ENCODE results near the gene UTP25. TPM values are rescaled to one million over a fixed set of nuclear protein-coding genes. Genes with fewer than 3 reads are reported as not detected.
"Not testable (repeated sequence)": the region's sequence is repeated elsewhere in the genome, so short reads cannot be mapped to it uniquely, and the experiment has no call there.

The UTP25 gene
- total RNA-seq, 3 donors from 2014 or later = 16.9 to 18.6 (median 17.7) TPM

- no peak for ATAC-seq
- Mint-ChIP-seq H3K4me1 (ENCODE audit: low read depth) (peaks cover 4% of the 10 kb centered on the region), H3K36me3 (ENCODE audit: insufficient read depth) (no peaks in the 10 kb centered on the region)
Observed at GRCh38 chr1:209882286-209882685, 54.5 kb downstream of the UTP25 start.

DNA sequence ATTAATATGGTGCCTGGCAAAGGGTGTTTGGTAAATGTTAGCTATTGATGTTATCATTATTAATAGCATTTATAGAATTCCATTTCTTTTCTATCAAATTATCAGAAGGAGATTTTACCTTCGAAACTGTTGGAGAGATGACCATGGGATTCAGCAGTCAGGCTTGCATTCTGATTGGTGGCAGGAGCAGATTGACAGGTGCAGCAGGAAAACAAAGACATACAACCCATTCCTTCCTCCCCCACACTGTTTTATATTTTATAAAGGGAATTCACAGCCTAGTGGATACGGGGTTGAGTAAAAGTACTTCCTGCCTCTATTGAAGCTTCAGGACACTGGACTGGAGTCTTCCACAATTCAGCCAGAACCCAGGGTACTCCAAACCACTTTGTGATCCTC, 55.2 kb downstream of the UTP25 start:
- Mint-ChIP-seq H3K27me3 (ENCODE audit: low read depth) (peaks cover 41% of the 10 kb centered on the region), H3K4me3 (no peak overlapping the region), H3K9me3 (no peaks in the 10 kb centered on the region), H3K4me1 (ENCODE audit: low read depth) (peaks cover 4% of the 10 kb centered on the region), H3K36me3 (ENCODE audit: insufficient read depth) (no peaks in the 10 kb centered on the region)
- ATAC-seq (no peak), DNase-seq (no peak)

More at GRCh38 chr1:209882286-209882685, 54.5 kb downstream of the UTP25 start:
- Mint-ChIP-seq H3K27me3 (ENCODE audit: low read depth) (peaks cover 38% of the 10 kb centered on the region), H3K4me3 (no peak overlapping the region), H3K9me3 (no peaks in the 10 kb centered on the region)
- no peak for DNase-seq

GRCh38 chr1:209883341-209883971, 55.7 kb downstream of the UTP25 start:
- Mint-ChIP-seq H3K4me3 (no peak overlapping the region), H3K27me3 (ENCODE audit: low read depth) (peaks cover 43% of the 10 kb centered on the region), H3K4me1 (ENCODE audit: low read depth) (peaks cover 4% of the 10 kb centered on the region), H3K9me3 (no peaks in the 10 kb centered on the region), H3K36me3 (ENCODE audit: insufficient read depth) (no peaks in the 10 kb centered on the region)
- no peak for DNase-seq
- ATAC-seq = no peak

GRCh38 chr1:209884249-209884648, 56.5 kb downstream of the UTP25 start:
- no peak for DNase-seq

GRCh38 chr1:209884665-209885117, 56.9 kb downstream of the UTP25 start:
- no peaks in the 10 kb centered on the region for H3K36me3 Mint-ChIP-seq (ENCODE audit: insufficient read depth)
- H3K4me3 Mint-ChIP-seq = no peak overlapping the region
- no peaks in the 10 kb centered on the region for H3K9me3 Mint-ChIP-seq
- ATAC-seq = peak; percentile 98 to 99
- H3K27me3 Mint-ChIP-seq (ENCODE audit: low read depth) = peaks cover 38% of the 10 kb centered on the region
- H3K4me1 Mint-ChIP-seq (ENCODE audit: low read depth) = peaks cover 4% of the 10 kb centered on the region
- no peak for DNase-seq

More at GRCh38 chr1:209884249-209884648, 56.5 kb downstream of the UTP25 start:
- Mint-ChIP-seq H3K9me3 (no peaks in the 10 kb centered on the region), H3K27me3 (ENCODE audit: low read depth) (peaks cover 42% of the 10 kb centered on the region), H3K4me3 (no peak overlapping the region), H3K36me3 (ENCODE audit: insufficient read depth) (no peaks in the 10 kb centered on the region), H3K4me1 (ENCODE audit: low read depth) (peaks cover 4% of the 10 kb centered on the region)
- peak; percentile 61 to 62 for ATAC-seq

DNA sequence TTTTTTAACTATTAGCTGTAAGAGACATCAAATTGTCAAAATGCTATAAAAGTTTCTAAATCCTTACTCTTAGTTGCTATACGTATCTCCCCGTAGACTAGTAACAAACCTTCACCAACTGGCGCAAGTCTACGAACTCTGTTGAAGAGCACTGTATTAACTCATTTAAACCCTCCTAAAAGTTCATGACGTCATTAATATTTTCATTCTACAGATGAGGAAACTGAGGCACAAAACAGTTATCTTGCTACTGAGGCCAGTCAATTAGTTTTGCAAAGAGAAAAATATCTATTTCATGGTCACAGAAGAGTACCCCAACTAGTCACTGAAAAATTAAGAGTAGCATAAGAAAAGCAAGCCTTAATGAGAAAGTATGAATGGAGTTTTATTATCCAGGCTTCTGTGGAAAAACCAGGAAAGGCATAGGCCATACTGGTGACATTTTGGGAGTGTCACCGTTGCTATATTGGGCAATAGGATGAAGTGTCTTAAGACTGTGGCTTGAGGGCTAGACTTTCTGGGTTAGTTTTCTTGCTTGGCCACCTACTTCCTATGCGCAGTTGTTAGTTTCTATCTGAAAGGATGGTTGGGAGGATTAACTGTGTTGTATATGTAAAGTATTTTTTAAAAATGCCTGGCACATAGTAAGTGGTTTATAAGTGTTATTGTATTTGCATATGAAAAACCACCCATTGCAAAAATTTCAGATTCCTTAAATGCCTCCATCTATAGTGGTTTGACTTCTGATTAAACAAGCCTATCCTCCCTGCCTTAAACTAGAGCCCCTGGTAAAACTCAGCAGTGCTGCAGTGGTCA, 57.8 kb downstream of the UTP25 start:
- Mint-ChIP-seq H3K9me3 (no peaks in the 10 kb centered on the region), H3K4me1 (ENCODE audit: low read depth) (peaks cover 4% of the 10 kb centered on the region), H3K36me3 (ENCODE audit: insufficient read depth) (no peaks in the 10 kb centered on the region), H3K27me3 (ENCODE audit: low read depth) (peaks cover 34% of the 10 kb centered on the region), H3K4me3 (no peak overlapping the region)
- no peak for ATAC-seq
- DNase-seq = no peak

GRCh38 chr1:209886219-209886536, 58.4 kb downstream of the UTP25 start:
- Mint-ChIP-seq H3K4me3 (no peak overlapping the region), H3K9me3 (no peaks in the 10 kb centered on the region), H3K36me3 (ENCODE audit: insufficient read depth) (no peaks in the 10 kb centered on the region), H3K27me3 (ENCODE audit: low read depth) (peaks cover 32% of the 10 kb centered on the region), H3K4me1 (ENCODE audit: low read depth) (peaks cover 4% of the 10 kb centered on the region)
- DNase-seq (no peak), ATAC-seq (no peak)

- not testable (repeated sequence) for ATAC-seq; H3K4me3 Mint-ChIP-seq; H3K36me3 Mint-ChIP-seq (ENCODE audit: insufficient read depth); H3K4me1 Mint-ChIP-seq (ENCODE audit: low read depth); H3K9me3 Mint-ChIP-seq; DNase-seq
- peaks cover 22% of the 10 kb centered on the region for H3K27me3 Mint-ChIP-seq (ENCODE audit: low read depth)
Observed at GRCh38 chr1:209888291-209889076, 60.7 kb downstream of the UTP25 start.

DNA sequence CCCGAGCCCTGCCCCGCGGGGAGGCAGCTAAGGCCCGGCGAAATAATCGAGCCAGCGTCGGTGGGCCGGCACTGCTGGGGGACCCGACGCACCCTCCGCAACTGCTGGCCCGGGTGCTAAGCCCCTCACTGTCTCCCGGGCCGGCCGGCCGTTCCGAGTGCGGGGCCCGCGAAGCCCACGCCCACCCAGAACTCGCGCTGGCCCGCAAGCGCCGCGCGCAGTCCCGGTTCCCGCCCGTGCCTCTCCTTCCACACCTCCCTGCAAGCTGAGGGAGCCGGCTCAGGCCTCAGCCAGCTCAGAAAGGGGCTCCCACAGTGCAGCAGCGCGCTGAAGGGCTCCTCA, 61.3 kb downstream of the UTP25 start:
- no peak for DNase-seq
- Mint-ChIP-seq H3K9me3 (no peaks in the 10 kb centered on the region), H3K36me3 (ENCODE audit: insufficient read depth) (no peaks in the 10 kb centered on the region), H3K27me3 (ENCODE audit: low read depth) (peaks cover 21% of the 10 kb centered on the region), H3K4me1 (ENCODE audit: low read depth) (peaks cover 4% of the 10 kb centered on the region), H3K4me3 (no peak overlapping the region)
- ATAC-seq = no peak

DNA sequence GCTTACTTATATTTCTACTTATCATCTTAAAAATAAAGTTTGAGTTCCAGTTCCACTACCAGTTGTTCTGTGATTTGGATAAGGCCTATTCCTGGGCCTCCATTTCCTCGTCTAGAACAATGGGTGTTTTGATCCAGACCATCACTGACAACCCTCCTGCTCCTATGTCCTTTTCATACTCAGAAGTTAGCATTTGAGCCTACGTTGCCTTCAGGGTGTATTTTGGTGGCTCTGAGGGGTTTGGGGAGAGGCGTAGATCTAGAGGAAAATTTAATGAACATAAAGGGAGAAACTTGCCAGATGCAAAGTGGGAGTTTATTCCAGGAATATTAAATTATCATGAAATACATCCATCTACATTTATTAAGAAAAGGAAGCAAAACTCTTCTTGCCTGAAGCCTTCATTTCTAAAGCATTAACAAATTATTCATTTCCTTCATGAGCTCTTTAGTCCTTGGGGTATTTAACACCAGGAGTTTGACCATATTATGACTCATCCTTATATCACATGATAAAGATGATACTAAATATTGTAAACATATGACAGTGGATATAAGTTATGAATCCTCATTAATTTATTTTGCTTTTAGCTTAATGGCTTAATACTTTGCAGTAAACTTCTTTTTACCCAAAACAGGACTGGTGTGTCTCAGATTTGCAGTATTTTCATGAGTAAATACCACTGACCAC, 63.0 kb downstream of the UTP25 start:
- peaks cover 6% of the 10 kb centered on the region for H3K4me1 Mint-ChIP-seq (ENCODE audit: low read depth)
- H3K9me3 Mint-ChIP-seq = no peaks in the 10 kb centered on the region
- H3K36me3 Mint-ChIP-seq (ENCODE audit: insufficient read depth) = no peaks in the 10 kb centered on the region
- peaks cover 17% of the 10 kb centered on the region for H3K27me3 Mint-ChIP-seq (ENCODE audit: low read depth)
- ATAC-seq = no peak
- no peak for DNase-seq
- no peak overlapping the region for H3K4me3 Mint-ChIP-seq

DNA sequence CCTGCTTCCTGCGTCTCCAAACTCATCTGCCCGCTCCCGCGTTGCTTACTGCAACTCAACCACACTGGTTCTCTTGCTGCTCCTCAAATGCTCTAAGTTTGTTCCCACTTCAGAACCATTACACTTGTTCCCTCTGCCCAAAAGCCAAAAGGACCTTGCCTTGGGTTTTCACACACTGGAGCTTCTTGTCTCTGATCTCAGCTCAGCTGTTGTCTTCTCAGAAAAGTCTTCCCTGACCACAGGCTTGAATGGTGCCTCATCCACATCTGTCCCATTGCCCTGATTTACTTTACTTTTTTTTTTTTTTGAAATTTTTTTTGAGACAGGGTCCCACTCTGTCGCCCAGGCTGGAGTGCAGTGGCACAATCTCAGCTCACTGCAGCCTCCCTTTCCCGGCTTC, 66.0 kb downstream of the UTP25 start:
- peaks cover 10% of the 10 kb centered on the region for H3K4me1 Mint-ChIP-seq (ENCODE audit: low read depth)
- H3K9me3 Mint-ChIP-seq = no peaks in the 10 kb centered on the region
- H3K36me3 Mint-ChIP-seq (ENCODE audit: insufficient read depth) = no peaks in the 10 kb centered on the region
- ATAC-seq = no peak
- H3K27me3 Mint-ChIP-seq (ENCODE audit: low read depth) = peaks cover 14% of the 10 kb centered on the region
- no peak for DNase-seq
- H3K4me3 Mint-ChIP-seq = no peak overlapping the region

- no peak for DNase-seq
- H3K36me3 Mint-ChIP-seq (ENCODE audit: insufficient read depth) = no peaks in the 10 kb centered on the region
- no peaks in the 10 kb centered on the region for H3K9me3 Mint-ChIP-seq
- H3K4me3 Mint-ChIP-seq = no peak overlapping the region
- H3K4me1 Mint-ChIP-seq (ENCODE audit: low read depth) = peaks cover 10% of the 10 kb centered on the region
- peaks cover 14% of the 10 kb centered on the region for H3K27me3 Mint-ChIP-seq (ENCODE audit: low read depth)
- peak in 1 of 2 donors; percentile 43 for ATAC-seq
Observed at GRCh38 chr1:209895709-209896108, 67.9 kb downstream of the UTP25 start.

DNA sequence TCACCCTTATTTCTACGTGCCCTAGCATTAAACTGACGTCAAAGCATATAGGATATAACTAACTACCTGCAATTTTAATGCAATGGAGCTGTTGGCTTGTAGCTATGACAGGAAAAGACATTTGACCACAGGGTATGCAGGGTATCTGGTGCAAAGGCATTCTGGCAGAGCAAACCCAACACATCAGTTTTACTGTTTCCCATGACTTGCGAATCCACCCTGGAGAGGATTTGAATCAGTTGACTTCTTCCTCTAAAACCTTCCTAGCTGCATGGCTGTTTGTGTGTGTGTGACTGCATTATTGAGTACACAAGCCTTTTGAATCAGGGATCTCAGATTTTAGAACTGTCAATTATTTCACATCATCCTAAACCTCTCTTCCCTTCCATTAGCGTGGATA, 68.6 kb downstream of the UTP25 start:
- Mint-ChIP-seq H3K9me3 (no peaks in the 10 kb centered on the region), H3K36me3 (ENCODE audit: insufficient read depth) (no peaks in the 10 kb centered on the region), H3K27me3 (ENCODE audit: low read depth) (peaks cover 17% of the 10 kb centered on the region), H3K4me1 (ENCODE audit: low read depth) (peaks cover 10% of the 10 kb centered on the region), H3K4me3 (no peak overlapping the region)
- ATAC-seq (no peak), DNase-seq (no peak)

DNA sequence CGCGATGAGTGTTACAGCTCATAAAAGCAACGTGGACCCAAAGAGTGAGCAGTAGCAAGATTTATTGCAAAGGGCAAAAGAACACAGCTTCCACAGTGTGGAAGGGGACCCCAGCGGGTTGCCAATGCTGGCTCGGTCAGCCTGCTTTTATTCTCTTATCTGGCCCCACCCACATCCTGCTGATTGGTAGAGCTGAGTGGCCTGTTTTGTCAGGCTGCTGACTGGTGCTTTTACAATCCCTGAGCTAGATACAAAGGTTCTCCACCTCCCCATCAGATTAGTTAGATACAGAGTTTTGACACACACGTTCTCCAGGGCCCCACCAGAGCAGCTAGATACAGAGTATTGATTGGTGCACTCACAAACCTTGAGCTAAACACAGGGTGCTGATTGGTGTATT, 70.5 kb downstream of the UTP25 start:
- H3K9me3 Mint-ChIP-seq; H3K4me3 Mint-ChIP-seq; H3K36me3 Mint-ChIP-seq (ENCODE audit: insufficient read depth); ATAC-seq; H3K4me1 Mint-ChIP-seq (ENCODE audit: low read depth); DNase-seq: not testable (repeated sequence)
- H3K27me3 Mint-ChIP-seq (ENCODE audit: low read depth) = peaks cover 17% of the 10 kb centered on the region

Data from activated T-cell treated with anti-CD3 and anti-CD28 coated beads, Interleukin-2, amount 50 U/mL, for 4 hours (primary cell).